Activated CD8-positive, alpha-beta T cell treated with anti-CD3 and anti-CD28 coated beads for 36 hours (primary cell): ENCODE data around the gene SEMA3D. TPM values are rescaled to one million over a fixed set of nuclear protein-coding genes. Genes with fewer than 3 reads are reported as not detected.

Experiments used
- ATAC-seq: fragments of 200-7000 bp; cut with Tn5 transposase; one replicate; pipeline ENCODE4 v1.10.0; 2021; ENCODE audit warnings: mild to moderate bottlenecking, moderate library complexity
- CTCF ChIA-PET: fragments of 350-600 bp; sonication (Branson Sonifier 250); formaldehyde crosslinking; loops from one replicate; lab custom pipeline; 2021; ENCODE audit warnings: antibody characterized with exemption; lab: Charles Lee
- POLR2A ChIA-PET: fragments of 350-600 bp; sonication (Branson Sonifier 250); formaldehyde crosslinking; loops from one replicate; lab custom pipeline; 2021; ENCODE audit warnings: antibody characterized with exemption; lab: Charles Lee
- DNase-seq: peaks from one replicate; pipeline ENCODE4 v3.0.0-alpha.2; 2020
- H3K27ac Mint-ChIP-seq: one replicate; pipeline ENCODE4 v1.8.0; 2021; ENCODE audit warnings: mild to moderate bottlenecking, mixed read lengths
- H3K27me3 Mint-ChIP-seq: one replicate; pipeline ENCODE4 v1.8.0; 2021; ENCODE audit warnings: mixed read lengths
- H3K36me3 Mint-ChIP-seq: one replicate; pipeline ENCODE4 v1.8.0; 2021; ENCODE audit warnings: low read depth, mixed read lengths
- H3K4me1 Mint-ChIP-seq: one replicate; pipeline ENCODE4 v1.8.0; 2021; ENCODE audit warnings: low read depth, mixed read lengths
- H3K4me3 Mint-ChIP-seq: one replicate; pipeline ENCODE4 v1.8.0; 2021; ENCODE audit warnings: mild to moderate bottlenecking, moderate library complexity, mixed read lengths
- H3K9me3 Mint-ChIP-seq: one replicate; pipeline ENCODE4 v1.8.0; 2021; ENCODE audit warnings: mixed read lengths
- intact Hi-C: fragments of 100-400 bp; cut with micrococcal nuclease; formaldehyde crosslinking; loops from one replicate; pipeline ENCODE4 v1.10.0; 2022
- total RNA-seq, 2 experiments: library from RNA; stranded (reverse); gene quantifications; one replicate each; pipeline ENCODE4 v1.2.3, GENCODE V29; 2021
- TF ChIP-seq, protein P1 (sequence below): fragments of 200-600 bp; IDR thresholded peaks from one replicate; pipeline ENCODE4 v1.8.0; 2022; ENCODE audit warnings: antibody characterized with exemption, mild to moderate bottlenecking

SEMA3D gene
- total RNA-seq, 2 experiments from 2014 or later: not detected

DNA sequence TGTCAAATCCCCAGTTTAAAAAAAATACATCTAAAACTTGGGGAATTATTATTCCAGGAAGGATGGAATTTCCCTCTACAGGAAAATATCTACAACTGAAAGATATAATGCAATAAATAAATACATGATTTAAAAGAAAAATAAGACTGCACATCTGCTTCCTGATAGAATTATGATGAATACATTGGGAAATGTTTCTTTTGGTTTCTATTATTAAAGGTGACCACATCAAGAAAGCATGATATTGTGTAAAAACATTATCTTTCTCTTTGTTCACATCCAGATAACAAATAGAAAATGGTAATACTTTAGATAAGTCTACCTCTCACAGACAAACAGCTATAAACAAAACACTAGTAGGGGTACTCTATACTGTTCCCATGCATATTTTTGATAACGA lies 19.2 kb downstream of the SEMA3D start:
- Mint-ChIP-seq H3K27me3 (no peaks in the 10 kb centered on the region), H3K4me3 (no peak overlapping the region), H3K4me1 (no peaks in the 10 kb centered on the region), H3K27ac (no peak overlapping the region), H3K36me3 (no peaks in the 10 kb centered on the region), H3K9me3 (peaks cover 2% of the 10 kb centered on the region)
- no peak for ATAC-seq
- TF ChIP-seq, protein P1, sequence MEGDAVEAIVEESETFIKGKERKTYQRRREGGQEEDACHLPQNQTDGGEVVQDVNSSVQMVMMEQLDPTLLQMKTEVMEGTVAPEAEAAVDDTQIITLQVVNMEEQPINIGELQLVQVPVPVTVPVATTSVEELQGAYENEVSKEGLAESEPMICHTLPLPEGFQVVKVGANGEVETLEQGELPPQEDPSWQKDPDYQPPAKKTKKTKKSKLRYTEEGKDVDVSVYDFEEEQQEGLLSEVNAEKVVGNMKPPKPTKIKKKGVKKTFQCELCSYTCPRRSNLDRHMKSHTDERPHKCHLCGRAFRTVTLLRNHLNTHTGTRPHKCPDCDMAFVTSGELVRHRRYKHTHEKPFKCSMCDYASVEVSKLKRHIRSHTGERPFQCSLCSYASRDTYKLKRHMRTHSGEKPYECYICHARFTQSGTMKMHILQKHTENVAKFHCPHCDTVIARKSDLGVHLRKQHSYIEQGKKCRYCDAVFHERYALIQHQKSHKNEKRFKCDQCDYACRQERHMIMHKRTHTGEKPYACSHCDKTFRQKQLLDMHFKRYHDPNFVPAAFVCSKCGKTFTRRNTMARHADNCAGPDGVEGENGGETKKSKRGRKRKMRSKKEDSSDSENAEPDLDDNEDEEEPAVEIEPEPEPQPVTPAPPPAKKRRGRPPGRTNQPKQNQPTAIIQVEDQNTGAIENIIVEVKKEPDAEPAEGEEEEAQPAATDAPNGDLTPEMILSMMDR: no peak
- intact Hi-C loops: no loop called here
- no peak for DNase-seq
- POLR2A ChIA-PET: no interaction called here
- CTCF ChIA-PET: no interaction called here

DNA sequence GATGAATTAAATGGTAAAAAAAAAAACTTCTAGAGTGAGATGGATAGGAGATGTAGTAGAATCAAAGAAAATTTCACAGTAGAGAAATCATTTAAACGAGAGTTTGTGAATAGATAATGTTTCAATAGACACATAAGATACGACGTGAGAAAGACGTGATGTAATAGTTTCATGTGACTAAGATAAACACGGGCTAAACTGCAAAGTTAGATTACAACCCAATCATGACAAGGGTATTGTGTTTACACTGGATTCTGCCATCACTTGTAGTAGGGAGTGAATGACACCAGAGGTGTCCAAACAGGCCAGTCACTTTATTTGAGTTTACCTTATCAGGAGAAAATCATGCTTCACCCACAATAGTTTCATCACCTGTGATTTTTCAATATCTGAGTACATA lies 21.6 kb downstream of the SEMA3D start:
- ATAC-seq (no peak), DNase-seq (no peak)
- intact Hi-C loops: no loop called here
- TF ChIP-seq, protein P1: no peak
- Mint-ChIP-seq H3K27ac (no peak overlapping the region), H3K36me3 (no peaks in the 10 kb centered on the region), H3K9me3 (peaks cover 2% of the 10 kb centered on the region), H3K27me3 (no peaks in the 10 kb centered on the region), H3K4me3 (no peak overlapping the region), H3K4me1 (no peaks in the 10 kb centered on the region)
- POLR2A ChIA-PET: no interaction called here
- CTCF ChIA-PET: no interaction called here

DNA sequence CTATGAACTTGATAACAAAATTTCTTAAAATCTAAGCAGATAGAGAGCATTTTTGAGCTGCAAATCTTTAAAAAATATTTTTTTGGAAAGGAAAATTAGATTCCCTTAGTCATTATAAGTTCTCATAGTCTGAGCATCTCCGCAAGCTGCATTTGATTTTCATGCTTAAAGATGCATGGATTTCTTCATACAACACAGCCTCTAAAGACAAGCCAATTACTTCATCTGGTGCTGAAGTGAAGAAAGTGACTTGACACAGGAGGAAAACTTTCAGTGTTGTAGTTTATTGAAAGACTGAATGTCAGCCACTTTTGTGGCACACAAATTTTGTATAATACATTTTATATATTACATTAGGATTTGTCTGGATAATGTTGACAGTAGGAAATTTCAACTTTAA lies 22.5 kb downstream of the SEMA3D start:
- no peak overlapping the region for H3K4me3 Mint-ChIP-seq
- no peaks in the 10 kb centered on the region for H3K36me3 Mint-ChIP-seq
- no peak overlapping the region for H3K27ac Mint-ChIP-seq
- H3K27me3 Mint-ChIP-seq: no peaks in the 10 kb centered on the region
- peaks cover 4% of the 10 kb centered on the region for H3K9me3 Mint-ChIP-seq
- TF ChIP-seq, protein P1: no peak
- ATAC-seq (no peak), DNase-seq (no peak)
- CTCF ChIA-PET: no interaction called here
- POLR2A ChIA-PET: no interaction called here
- intact Hi-C loops: no loop called here
- no peaks in the 10 kb centered on the region for H3K4me1 Mint-ChIP-seq

DNA sequence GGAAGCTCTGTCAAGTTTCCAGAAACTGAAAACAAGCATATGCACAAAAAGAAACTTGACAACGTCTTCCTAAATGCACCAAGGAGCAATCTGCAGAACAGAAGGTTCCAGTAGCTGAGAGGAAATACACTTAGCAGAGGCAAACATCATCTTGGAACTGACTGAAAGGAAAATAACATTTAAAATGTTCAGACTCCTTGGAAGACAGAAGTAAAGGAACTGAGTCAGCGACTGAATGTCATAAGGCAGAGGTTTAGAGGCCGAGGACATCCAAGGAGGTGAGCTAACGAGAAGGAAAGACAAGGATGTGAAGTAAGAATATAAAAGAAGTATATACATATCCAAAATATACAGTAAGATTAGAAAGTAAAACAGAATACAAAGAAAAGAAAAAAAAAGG lies 24.1 kb downstream of the SEMA3D start:
- H3K36me3 Mint-ChIP-seq: no peaks in the 10 kb centered on the region
- no peak for ATAC-seq

DNA sequence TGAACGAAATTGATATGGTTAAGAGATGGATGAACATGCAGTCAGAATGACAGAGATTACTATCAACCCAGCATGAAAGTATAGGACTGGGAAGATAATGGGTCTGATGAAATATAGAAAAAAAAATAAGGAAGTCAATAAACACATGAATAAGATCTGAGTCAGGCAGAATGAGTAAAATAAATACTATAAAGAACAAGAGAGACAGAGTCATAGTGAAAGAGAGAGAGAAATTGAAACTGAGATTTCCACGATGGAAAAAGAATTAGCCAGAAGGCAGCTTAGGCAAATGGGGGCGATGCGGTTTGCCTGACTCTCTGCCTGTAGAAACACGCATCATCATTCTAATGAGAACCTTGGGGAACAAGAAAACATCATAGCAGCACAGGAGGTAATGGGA lies 26.6 kb downstream of the SEMA3D start:
- no peak overlapping the region for H3K27ac Mint-ChIP-seq
- intact Hi-C loops: no loop called here

More for the DNA sequence above, 24.1 kb downstream of the SEMA3D start:
- no peaks in the 10 kb centered on the region for H3K4me1 Mint-ChIP-seq
- ChIA-PET CTCF (interaction anchor here (0.9 kb wide), 1 partner anchor 46 kb away, joined by 3 read pairs; no protein-coding TSS in a partner anchor), POLR2A (no interaction called here)
- peaks cover 12% of the 10 kb centered on the region for H3K9me3 Mint-ChIP-seq
- H3K27ac Mint-ChIP-seq: no peak overlapping the region
- TF ChIP-seq, protein P1: no peak
- DNase-seq: no peak
- intact Hi-C loops: no loop called here
- H3K4me3 Mint-ChIP-seq: no peak overlapping the region
- no peaks in the 10 kb centered on the region for H3K27me3 Mint-ChIP-seq

More for the DNA sequence above, 26.6 kb downstream of the SEMA3D start:
- H3K27me3 Mint-ChIP-seq: no peaks in the 10 kb centered on the region
- TF ChIP-seq, protein P1: no peak
- ATAC-seq (no peak), DNase-seq (peak; percentile 14)
- H3K4me1 Mint-ChIP-seq: no peaks in the 10 kb centered on the region
- ChIA-PET CTCF (no interaction called here), POLR2A (no interaction called here)
- peaks cover 10% of the 10 kb centered on the region for H3K9me3 Mint-ChIP-seq
- H3K4me3 Mint-ChIP-seq: no peak overlapping the region
- H3K36me3 Mint-ChIP-seq: no peaks in the 10 kb centered on the region
